OCI-LY3 (cell line): ENCODE data around the gene TNS4.

ENCODE experiments used
- H2AFZ ChIP-seq: fragments of 200-600, 300-600 bp; shearing (Covaris generic); 2 replicates; pipeline ENCODE4 v1.6.0; 2014; ENCODE audit warnings: antibody characterized with exemption, low read depth, low read length
- H3K27ac ChIP-seq: fragments of 200-600, 300-600 bp; sonication (generic); 2 replicates; pipeline ENCODE4 v1.5.1; 2014; ENCODE audit warnings: mild to moderate bottlenecking, low read length, moderate library complexity, mixed read lengths
- H3K27me3 ChIP-seq: fragments of 200-600, 300-600 bp; sonication (generic); 2 replicates; pipeline ENCODE4 v1.6.1; 2014; ENCODE audit warnings: low read depth, low read length, mixed read lengths
- H3K36me3 ChIP-seq: fragments of 200-600, 300-600 bp; sonication (generic); replicated peaks from 2 replicates; pipeline ENCODE3; 2014; ENCODE audit warnings: low read depth, low read length, mixed read lengths
- H3K4me1 ChIP-seq: fragments of 300-600, 200-600 bp; sonication (generic); 2 replicates; pipeline ENCODE4 v1.6.1; 2014; ENCODE audit warnings: low read length, mixed read lengths
- H3K4me2 ChIP-seq: fragments of 200-600, 300-600 bp; sonication (generic); 2 replicates; pipeline ENCODE4 v1.6.1; 2014; ENCODE audit warnings: low read length, mixed read lengths
- H3K4me3 ChIP-seq: fragments of 300-600, 200-600 bp; sonication (generic); 2 replicates; pipeline ENCODE4 v1.5.1; 2014; ENCODE audit warnings: antibody characterized with exemption, mild to moderate bottlenecking, low read length, moderate library complexity
- H3K79me2 ChIP-seq: fragments of 300-600, 200-600 bp; shearing (Covaris generic); 2 replicates; pipeline ENCODE4 v1.6.1; 2014; ENCODE audit warnings: mild to moderate bottlenecking, low read length, mixed read lengths
- H3K9ac ChIP-seq: fragments of 300-600, 200-600 bp; shearing (Covaris generic); 2 replicates; pipeline ENCODE4 v1.6.0; 2014; ENCODE audit warnings: mild to moderate bottlenecking, low read length, moderate library complexity
- H3K9me3 ChIP-seq: fragments of 200-600, 300-600 bp; shearing (Covaris generic); 2 replicates; pipeline ENCODE4 v1.6.1; 2014; ENCODE audit warnings: low read length, mixed read lengths; ENCODE audit not compliant: insufficient read depth
- H4K20me1 ChIP-seq: fragments of 200-600, 300-600 bp; sonication (generic); 2 replicates; pipeline ENCODE4 v1.6.1; 2016; ENCODE audit warnings: low read length, mixed read lengths; ENCODE audit not compliant: insufficient read depth
- EZH2phosphoT487 ChIP-seq: fragments of 200-600 bp; shearing (Covaris generic); IDR thresholded peaks from 2 replicates; pipeline ENCODE4 v1.6.1; 2018; ENCODE audit warnings: antibody characterized with exemption, mixed run types, low read depth
- TF ChIP-seq, protein P1 (sequence below): fragments of 200-600, 300-600 bp; sonication (generic); IDR thresholded peaks from 2 replicates; pipeline ENCODE4 v1.5.1; 2014; ENCODE audit warnings: antibody characterized with exemption, low read length, low read depth

TNS4 gene

DNA sequence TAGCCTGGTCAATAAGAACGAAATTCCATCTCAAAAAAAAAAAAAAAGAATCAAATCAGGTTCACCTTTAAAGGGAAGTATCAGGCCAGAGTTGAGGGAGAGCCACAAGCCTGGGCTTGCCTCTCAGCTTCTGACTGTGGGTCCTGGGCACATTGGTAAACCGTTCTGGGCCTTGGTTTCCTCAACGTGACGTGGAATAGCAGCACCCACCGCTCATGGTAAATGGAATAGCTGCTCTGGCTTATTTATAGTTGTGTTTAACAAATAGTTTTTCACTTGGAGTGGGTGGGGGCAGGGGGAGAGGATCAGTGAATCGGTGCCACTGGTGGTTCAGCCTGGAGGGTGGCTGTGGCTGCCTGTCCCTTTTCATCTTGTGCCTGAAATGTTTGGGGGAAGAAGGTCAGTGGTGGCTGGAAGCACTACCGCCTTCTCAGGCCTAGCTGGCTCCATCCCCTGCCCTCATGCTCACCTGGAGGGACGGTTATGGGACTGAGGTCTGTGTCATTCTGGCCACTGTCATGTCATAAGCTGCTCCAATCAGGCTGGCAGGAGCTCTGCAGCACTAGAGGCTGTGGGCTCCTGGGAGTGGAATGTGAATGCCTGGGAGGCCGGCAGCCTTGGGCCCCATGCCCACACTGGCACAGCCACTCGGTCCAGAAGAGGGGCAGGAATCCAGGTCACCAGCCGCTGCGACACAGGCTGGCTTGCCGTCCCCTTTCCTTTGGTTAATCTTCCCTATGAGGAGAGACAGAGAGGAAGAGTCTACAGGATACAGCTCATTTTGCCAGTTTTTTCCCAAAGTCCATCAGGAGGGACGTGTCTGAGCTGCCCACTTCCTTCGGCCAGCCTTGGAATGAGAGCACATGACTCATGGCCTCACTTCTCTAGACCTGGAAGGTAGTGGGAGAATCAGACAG, 36.9 kb upstream of the TNS4 start:
- Histone ChIP-seq H4K20me1 (no peaks in the 10 kb centered on the region), H3K36me3 (no peaks in the 10 kb centered on the region), H3K9ac (no peak overlapping the region), H3K4me3 (no peak overlapping the region), H3K27ac (no peak overlapping the region), H3K9me3 (no peaks in the 10 kb centered on the region), H3K4me2 (no peak overlapping the region), H3K4me1 (peaks cover 64% of the 10 kb centered on the region), H3K79me2 (peaks cover 6% of the 10 kb centered on the region; the same call in 1 of the 2 replicates), H3K27me3 (no peaks in the 10 kb centered on the region), H2AFZ (no peak overlapping the region)
- TF ChIP-seq, protein P1, sequence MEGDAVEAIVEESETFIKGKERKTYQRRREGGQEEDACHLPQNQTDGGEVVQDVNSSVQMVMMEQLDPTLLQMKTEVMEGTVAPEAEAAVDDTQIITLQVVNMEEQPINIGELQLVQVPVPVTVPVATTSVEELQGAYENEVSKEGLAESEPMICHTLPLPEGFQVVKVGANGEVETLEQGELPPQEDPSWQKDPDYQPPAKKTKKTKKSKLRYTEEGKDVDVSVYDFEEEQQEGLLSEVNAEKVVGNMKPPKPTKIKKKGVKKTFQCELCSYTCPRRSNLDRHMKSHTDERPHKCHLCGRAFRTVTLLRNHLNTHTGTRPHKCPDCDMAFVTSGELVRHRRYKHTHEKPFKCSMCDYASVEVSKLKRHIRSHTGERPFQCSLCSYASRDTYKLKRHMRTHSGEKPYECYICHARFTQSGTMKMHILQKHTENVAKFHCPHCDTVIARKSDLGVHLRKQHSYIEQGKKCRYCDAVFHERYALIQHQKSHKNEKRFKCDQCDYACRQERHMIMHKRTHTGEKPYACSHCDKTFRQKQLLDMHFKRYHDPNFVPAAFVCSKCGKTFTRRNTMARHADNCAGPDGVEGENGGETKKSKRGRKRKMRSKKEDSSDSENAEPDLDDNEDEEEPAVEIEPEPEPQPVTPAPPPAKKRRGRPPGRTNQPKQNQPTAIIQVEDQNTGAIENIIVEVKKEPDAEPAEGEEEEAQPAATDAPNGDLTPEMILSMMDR, result no peak
- TF ChIP-seq EZH2phosphoT487, result no peak

DNA sequence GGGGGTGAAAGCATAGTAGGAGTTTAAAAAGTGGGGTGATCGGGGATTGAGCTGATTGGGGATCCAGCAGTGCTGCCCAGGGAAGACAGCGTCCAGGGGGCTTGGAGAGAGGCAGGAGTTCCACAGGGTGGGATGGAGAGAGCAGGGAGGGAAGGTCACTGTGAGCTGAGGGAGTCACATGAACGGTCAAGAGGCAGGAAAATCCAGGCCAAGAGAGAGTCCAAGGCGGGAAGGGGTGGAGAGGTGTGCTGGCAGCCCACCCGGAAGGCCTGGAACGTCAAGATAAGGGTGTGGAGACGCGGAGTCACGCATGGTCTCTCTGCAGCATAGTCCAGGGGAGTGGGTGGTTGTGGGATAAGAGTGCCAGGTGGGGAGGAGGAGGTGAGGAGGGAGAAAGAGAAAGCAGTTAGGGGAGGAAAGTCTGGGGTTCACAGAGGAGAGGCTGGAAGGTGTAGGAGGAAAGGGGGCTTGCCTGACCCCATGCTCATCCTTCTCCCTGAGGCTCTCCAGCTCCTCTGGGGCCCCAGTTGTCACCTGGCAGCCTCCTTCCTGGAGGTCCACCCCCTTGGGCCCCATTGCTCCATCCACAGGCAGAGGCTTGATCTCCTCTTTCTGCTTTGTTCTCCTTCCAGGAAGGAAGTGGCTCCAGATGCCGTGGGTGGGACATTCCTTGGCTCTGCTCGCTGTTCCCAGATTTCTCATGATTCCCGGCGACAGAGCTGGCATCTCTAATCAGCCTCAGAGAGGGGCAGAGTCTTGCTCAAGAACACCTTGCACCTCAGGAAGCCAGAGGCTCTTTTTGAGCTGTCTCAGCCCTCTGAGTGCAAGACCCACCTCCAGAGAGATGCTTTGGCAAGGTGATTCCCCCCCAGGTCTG, 35.1 kb upstream of the TNS4 start:
- peaks cover 64% of the 10 kb centered on the region for H3K4me1 ChIP-seq
- H2AFZ ChIP-seq, result no peak overlapping the region

DNA sequence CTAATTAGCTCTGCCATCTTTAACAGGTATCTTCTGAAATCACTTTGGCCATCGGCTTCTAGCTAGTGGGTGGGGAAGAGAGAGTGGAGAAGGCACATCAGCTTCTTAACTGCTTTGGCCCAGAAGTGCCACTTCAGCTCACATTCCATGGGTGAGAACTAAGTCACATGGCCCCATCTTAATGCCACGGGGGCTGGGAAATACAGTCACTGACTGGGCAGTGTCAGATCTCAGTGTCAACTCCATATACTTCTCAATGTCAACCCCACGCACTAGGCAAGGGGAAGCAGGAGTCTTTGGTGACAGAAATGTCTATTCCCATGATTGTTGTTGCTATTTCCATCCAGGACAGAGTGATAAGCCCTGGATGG, 34.5 kb upstream of the TNS4 start:
- H3K4me2 ChIP-seq, result no peak overlapping the region
- H3K4me3 ChIP-seq, result no peak overlapping the region

More for the DNA sequence above, 35.1 kb upstream of the TNS4 start:
- H3K4me2 ChIP-seq, result no peak overlapping the region
- no peak overlapping the region for H3K4me3 ChIP-seq
- TF ChIP-seq EZH2phosphoT487, result no peak
- TF ChIP-seq, protein P1, result no peak
- H4K20me1 ChIP-seq, result no peaks in the 10 kb centered on the region
- H3K9me3 ChIP-seq, result no peaks in the 10 kb centered on the region
- H3K36me3 ChIP-seq, result no peaks in the 10 kb centered on the region
- H3K27me3 ChIP-seq, result no peaks in the 10 kb centered on the region
- H3K27ac ChIP-seq, result no peak overlapping the region
- H3K9ac ChIP-seq, result no peak overlapping the region
- peaks cover 2% of the 10 kb centered on the region; the same call in 1 of the 2 replicates for H3K79me2 ChIP-seq

More for the DNA sequence above, 34.5 kb upstream of the TNS4 start:
- peaks cover 64% of the 10 kb centered on the region for H3K4me1 ChIP-seq
- no peaks in the 10 kb centered on the region for H3K79me2 ChIP-seq
- TF ChIP-seq, protein P1, result no peak
- no peak for TF ChIP-seq EZH2phosphoT487
- H3K27ac ChIP-seq, result no peak overlapping the region
- no peak overlapping the region for H2AFZ ChIP-seq
- no peak overlapping the region for H3K9ac ChIP-seq
- no peaks in the 10 kb centered on the region for H3K27me3 ChIP-seq
- H4K20me1 ChIP-seq, result no peaks in the 10 kb centered on the region
- H3K36me3 ChIP-seq, result no peaks in the 10 kb centered on the region
- H3K9me3 ChIP-seq, result no peaks in the 10 kb centered on the region
